ENCODE measurements around the gene VPS33B.

GRCh38 chr15:91017716-91018115 is 4.7 kb downstream of the VPS33B start:
- TF ChIP-seq CTCF (IDR thresholded peaks at IDR 0.05; ENCODE audit: control extremely low read depth in 1 of 3, insufficient read depth in 1 of 3, low read depth in 1 of 3, low read length in 3 of 3) (no peak), POLR2AphosphoS5 (IDR thresholded peaks at IDR 0.05; ENCODE audit: low read depth, low read length) (no peak), RXRA (IDR thresholded peaks at IDR 0.05; ENCODE audit: insufficient read depth, low read depth, low read length) (no peak), YY1 (IDR thresholded peaks at IDR 0.05; ENCODE audit: low read depth, low read length) (no peak), TAF1 (IDR thresholded peaks at IDR 0.05; ENCODE audit: low read depth, low read length) (no peak), RFX5 (IDR thresholded peaks at IDR 0.05; ENCODE audit: borderline replicate concordance, low read depth, low read length) (no peak), CHD1 (IDR thresholded peaks at IDR 0.05; ENCODE audit: low read depth, low read length) (no peak), EZH2 (IDR thresholded peaks at IDR 0.05; ENCODE audit: low read depth, low read length, severe bottlenecking) (no peak), USF2 (IDR thresholded peaks at IDR 0.05; ENCODE audit: low read length) (no peak)

All from H1 (cell line).